A375 (cell line): ENCODE data around the gene TMEM95. TPM values are rescaled to one million over a fixed set of nuclear protein-coding genes. Genes with fewer than 3 reads are reported as not detected.

ENCODE experiments used
- small RNA-seq: library from RNA; depleted of rRNA; stranded (forward); fragments of <200 nt; gene quantifications from one replicate; pipeline ENCODE3, GENCODE V24; 2014
- total RNA-seq: library from RNA; depleted of rRNA; stranded (reverse); fragments of >200 nt; shearing (Covaris generic); gene quantifications from 2 replicates; pipeline ENCODE4 v1.2.3, GENCODE V29; 2014; rRNA removed

The TMEM95 gene
- not detected in 2 replicates for total RNA-seq

GRCh38 chr17:7355053-7355452 lies at the start of gene TMEM95:
TSS of gene TMEM95 (plus strand) at chr17:7355156. CDS start at chr17:7355205, 49 bp downstream.

GRCh38 chr17:7306911-7307685 lies 47.9 kb upstream of the TMEM95 start, which contains the start of gene EIF5A:
TSS of gene EIF5A (plus strand) at chr17:7307628. CDS start at chr17:7309636, 2,008 bp downstream.

GRCh38 chr17:7314719-7315569 lies 40.0 kb upstream of the TMEM95 start, which contains the start of gene GPS2:
TSS of gene GPS2 (minus strand) at chr17:7315360. CDS start at chr17:7315052, 308 bp downstream.

GRCh38 chr17:7328840-7329373 lies 26.0 kb upstream of the TMEM95 start, which contains the start of gene NEURL4:
TSS of gene NEURL4 (minus strand) at chr17:7329335. CDS start at chr17:7329312, 23 bp downstream.

GRCh38 chr17:7336240-7337175 lies 18.4 kb upstream of the TMEM95 start, which contains the start of gene ACAP1:
TSS of gene ACAP1 (plus strand) at chr17:7336529. CDS start at chr17:7336735, 206 bp downstream.

GRCh38 chr17:7351665-7352502 lies 3.1 kb upstream of the TMEM95 start, which contains the start of gene KCTD11:
TSS of gene KCTD11 (plus strand) at chr17:7352162.

GRCh38 chr17:7380855-7381683 lies 26.1 kb downstream of the TMEM95 start, which contains the start of gene TNK1:
TSS of gene TNK1 (plus strand) at chr17:7381089. CDS start at chr17:7382927, 1,838 bp downstream.

GRCh38 chr17:7394452-7395191 lies 39.7 kb downstream of the TMEM95 start, which contains the start of gene PLSCR3:
TSS of gene PLSCR3 (minus strand) at chr17:7394525. CDS start at chr17:7394110, 415 bp downstream.

GRCh38 chr17:7403977-7404736 lies 49.2 kb downstream of the TMEM95 start, which contains the start of gene TMEM256:
TSS of gene TMEM256 (minus strand) at chr17:7404097. CDS start at chr17:7404084, 13 bp downstream.

Small RNA genes within 50 kb of the gene (small RNA-seq; reads per million reads assigned to genes)
- gene AC026954.2 = not detected

Other genes with a start within 250 kb of the TMEM95 start
- not detected in 2 replicates for gene ASGR2, start 240.3 kb upstream of the TMEM95 start, total RNA-seq
- gene ASGR1, start 175.8 kb upstream of the TMEM95 start, total RNA-seq = 2.0 and 3.1 TPM in 2 replicates
- gene DLG4, start 135.3 kb upstream of the TMEM95 start, total RNA-seq = 18.1 and 25.8 TPM in 2 replicates
- 659 and 664 TPM in 2 replicates for gene ACADVL, start 135.2 kb upstream of the TMEM95 start, total RNA-seq
- gene DVL2, start 120.6 kb upstream of the TMEM95 start, total RNA-seq = 67.9 and 69.8 TPM in 2 replicates
- gene PHF23, start 115.7 kb upstream of the TMEM95 start, total RNA-seq = 52.4 and 54.4 TPM in 2 replicates
- gene GABARAP, start 112.7 kb upstream of the TMEM95 start, total RNA-seq = 147 and 165 TPM in 2 replicates
- 53.1 and 75.3 TPM in 2 replicates for gene CTDNEP1, start 103.4 kb upstream of the TMEM95 start, total RNA-seq
- gene ELP5, start 102.9 kb upstream of the TMEM95 start, total RNA-seq = 69.7 and 99.4 TPM in 2 replicates
- 0.49 and 0.50 TPM in 2 replicates for gene CLDN7, start 92.7 kb upstream of the TMEM95 start, total RNA-seq
- gene SLC2A4, start 73.4 kb upstream of the TMEM95 start, total RNA-seq = 0.05 TPM in 1 of 2 replicates, not detected in the other
- gene YBX2, start 60.5 kb upstream of the TMEM95 start, total RNA-seq = not detected in 2 replicates
- gene EIF5A, start 47.5 kb upstream of the TMEM95 start, total RNA-seq = 1,009 and 1,089 TPM in 2 replicates
- 97.9 and 100 TPM in 2 replicates for gene GPS2, start 39.8 kb upstream of the TMEM95 start, total RNA-seq
- 14.2 and 17.0 TPM in 2 replicates for gene NEURL4, start 25.8 kb upstream of the TMEM95 start, total RNA-seq
- gene ACAP1, start 18.6 kb upstream of the TMEM95 start, total RNA-seq = 2.5 and 5.1 TPM in 2 replicates
- gene KCTD11, start 3.0 kb upstream of the TMEM95 start, total RNA-seq = 5.3 and 7.2 TPM in 2 replicates
- gene TNK1, start 25.9 kb downstream of the TMEM95 start, total RNA-seq = 1.0 and 2.4 TPM in 2 replicates
- 32.1 and 34.0 TPM in 2 replicates for gene PLSCR3, start 39.4 kb downstream of the TMEM95 start, total RNA-seq
- gene TMEM256, start 48.9 kb downstream of the TMEM95 start, total RNA-seq = 111 and 127 TPM in 2 replicates
- 9.7 and 10.0 TPM in 2 replicates for gene NLGN2, start 52.7 kb downstream of the TMEM95 start, total RNA-seq
- gene SPEM1, start 65.2 kb downstream of the TMEM95 start, total RNA-seq = not detected in 2 replicates
- gene SPEM2, start 70.5 kb downstream of the TMEM95 start, total RNA-seq = not detected in 2 replicates
- gene SPEM3, start 73.7 kb downstream of the TMEM95 start, total RNA-seq = not detected in 2 replicates
- gene TMEM102, start 80.3 kb downstream of the TMEM95 start, total RNA-seq = 4.0 and 7.8 TPM in 2 replicates
- gene FGF11, start 84.4 kb downstream of the TMEM95 start, total RNA-seq = 0.38 and 0.98 TPM in 2 replicates
- 6.1 and 6.9 TPM in 2 replicates for gene CHRNB1, start 89.9 kb downstream of the TMEM95 start, total RNA-seq
- 12.8 and 13.5 TPM in 2 replicates for gene ZBTB4, start 124.5 kb downstream of the TMEM95 start, total RNA-seq
- not detected in 2 replicates for gene SLC35G6, start 126.3 kb downstream of the TMEM95 start, total RNA-seq
- 53.6 and 115 TPM in 2 replicates for gene POLR2A, start 129.2 kb downstream of the TMEM95 start, total RNA-seq
- gene TNFSF12, start 193.9 kb downstream of the TMEM95 start, total RNA-seq = 0.45 and 0.66 TPM in 2 replicates
- gene TNFSF13, start 203.6 kb downstream of the TMEM95 start, total RNA-seq = 0.90 and 1.5 TPM in 2 replicates
- gene SENP3, start 206.8 kb downstream of the TMEM95 start, total RNA-seq = 96.6 and 98.8 TPM in 2 replicates
- gene CD68, start 224.5 kb downstream of the TMEM95 start, total RNA-seq = 29.1 and 38.4 TPM in 2 replicates
- gene MPDU1, start 228.7 kb downstream of the TMEM95 start, total RNA-seq = 88.3 and 111 TPM in 2 replicates
- 0.60 TPM in 1 of 2 replicates, not detected in the other for gene SOX15, start 234.9 kb downstream of the TMEM95 start, total RNA-seq